GM18505 (cell line): ENCODE data around the gene PHKB.
"Not testable (repeated sequence)": the region's sequence is repeated elsewhere in the genome, so short reads cannot be mapped to it uniquely, and the experiment has no call there.

Source experiments
- ATAC-seq: cut with Tn5 transposase; IDR thresholded peaks from one replicate; pipeline ENCODE4 v1.9.1; 2021; ENCODE audit not compliant: unreplicated experiment
- POLR2A ChIP-seq: IDR thresholded peaks from 4 replicates; pipeline ENCODE4 v1.6.1; 2011; ENCODE audit warnings: borderline replicate concordance; ENCODE audit not compliant: insufficient read depth, insufficient read length; ENCODE audit errors: extremely low read depth

PHKB gene

GRCh38 chr16:47506800-47507199, 45.7 kb downstream of the PHKB start:
- no peak for ATAC-seq
- TF ChIP-seq POLR2A: no peak

DNA sequence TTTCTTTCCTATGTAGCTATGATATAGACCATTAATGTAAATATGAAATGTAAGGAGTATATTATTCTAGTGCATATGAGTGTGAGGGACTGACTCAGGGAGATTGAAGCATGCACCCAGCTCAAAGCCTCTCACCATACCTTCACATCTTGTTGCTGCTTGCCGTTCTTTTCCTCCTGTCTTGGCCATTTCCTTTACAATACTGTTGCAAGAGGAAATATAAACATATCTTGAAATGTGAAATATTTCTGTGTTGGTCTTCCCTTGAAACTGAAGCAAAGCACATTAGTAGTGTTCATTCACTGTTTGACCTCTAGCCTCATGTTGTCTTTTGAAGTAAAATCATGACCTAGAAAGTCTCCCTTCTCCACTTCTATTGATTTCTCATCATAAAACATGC, 46.6 kb downstream of the PHKB start:
- no peak for TF ChIP-seq POLR2A
- no peak for ATAC-seq

GRCh38 chr16:47511882-47512281, 50.8 kb downstream of the PHKB start:
- TF ChIP-seq POLR2A: no peak
- no peak for ATAC-seq

GRCh38 chr16:47519037-47519436, 57.9 kb downstream of the PHKB start:
- no peak for ATAC-seq
- TF ChIP-seq POLR2A: no peak

DNA sequence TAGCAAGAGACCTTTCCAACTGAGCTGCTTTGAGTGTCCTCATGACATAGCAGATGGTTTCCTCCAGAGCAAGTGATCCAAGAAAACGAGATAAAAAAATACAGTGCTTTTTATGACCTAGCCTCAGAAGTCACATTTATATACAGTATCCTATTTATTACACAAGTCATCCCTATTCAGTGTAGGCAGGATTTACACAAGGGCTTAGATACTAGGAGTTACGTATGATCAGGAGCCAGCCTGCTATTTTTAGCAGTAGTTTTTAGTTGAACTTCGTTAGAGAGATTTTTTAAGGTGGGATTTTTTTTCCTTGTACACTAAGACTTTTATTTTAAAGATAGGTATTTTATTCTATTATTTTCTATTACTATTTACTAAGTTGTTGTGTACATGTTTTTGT, 58.4 kb downstream of the PHKB start:
- TF ChIP-seq POLR2A: no peak
- ATAC-seq: no peak

- no peak for ATAC-seq
Measured at GRCh38 chr16:47519996-47520679, 59.0 kb downstream of the PHKB start.

DNA sequence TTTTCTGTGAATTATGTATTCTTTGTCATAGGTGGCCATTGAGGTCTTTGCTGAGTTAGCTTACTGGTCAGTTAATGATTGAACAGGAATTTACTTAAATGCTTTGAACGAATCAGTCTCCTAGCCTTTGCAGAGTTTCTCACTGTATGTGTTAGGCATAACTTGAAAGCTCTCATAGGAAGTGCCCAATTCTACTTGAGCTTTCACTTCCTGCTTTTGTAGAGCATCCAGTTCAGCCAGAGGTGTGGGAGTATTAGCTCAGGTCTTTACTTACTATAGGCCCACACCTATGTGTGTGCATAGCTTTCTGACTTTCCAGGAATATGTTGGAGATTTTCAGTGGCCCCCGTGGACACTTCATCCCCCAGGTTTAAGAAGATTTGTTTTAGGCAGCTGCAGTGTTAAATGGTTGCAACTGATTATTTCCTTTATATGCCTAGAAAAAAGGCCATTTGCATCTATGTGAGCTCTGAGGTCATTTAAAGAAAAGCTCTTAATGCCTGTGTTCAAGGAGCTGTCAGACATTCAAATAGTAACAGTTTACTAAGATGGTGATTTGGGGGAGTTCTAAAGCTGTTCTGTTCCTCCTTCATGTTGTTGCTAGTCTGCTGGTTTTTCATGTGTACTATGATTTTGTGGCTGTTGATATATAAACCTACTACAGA, 62.3 kb downstream of the PHKB start:
- TF ChIP-seq POLR2A: no peak
- peak; percentile 99 for ATAC-seq

More at GRCh38 chr16:47519996-47520679, 59.0 kb downstream of the PHKB start:
- no peak for TF ChIP-seq POLR2A

DNA sequence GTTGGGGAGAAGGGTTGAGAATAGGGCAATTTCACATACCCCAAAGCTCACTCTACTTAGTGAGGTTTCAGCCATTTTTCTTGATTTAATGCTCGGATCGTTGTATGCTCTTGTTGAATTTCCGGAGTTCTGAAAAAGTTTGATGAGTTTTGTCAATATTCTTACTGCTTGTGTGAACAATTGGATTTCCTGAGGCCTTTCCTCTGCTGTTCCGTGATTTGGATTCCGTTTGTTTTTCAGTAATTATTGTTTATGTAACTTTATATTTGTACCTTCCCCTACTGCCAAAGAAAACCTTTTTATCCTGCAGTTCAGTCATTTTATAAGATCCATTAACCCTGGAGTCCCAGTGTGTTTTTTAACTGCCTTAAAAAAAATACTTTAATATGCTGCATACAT, 62.9 kb downstream of the PHKB start:
- TF ChIP-seq POLR2A: no peak
- no peak for ATAC-seq

DNA sequence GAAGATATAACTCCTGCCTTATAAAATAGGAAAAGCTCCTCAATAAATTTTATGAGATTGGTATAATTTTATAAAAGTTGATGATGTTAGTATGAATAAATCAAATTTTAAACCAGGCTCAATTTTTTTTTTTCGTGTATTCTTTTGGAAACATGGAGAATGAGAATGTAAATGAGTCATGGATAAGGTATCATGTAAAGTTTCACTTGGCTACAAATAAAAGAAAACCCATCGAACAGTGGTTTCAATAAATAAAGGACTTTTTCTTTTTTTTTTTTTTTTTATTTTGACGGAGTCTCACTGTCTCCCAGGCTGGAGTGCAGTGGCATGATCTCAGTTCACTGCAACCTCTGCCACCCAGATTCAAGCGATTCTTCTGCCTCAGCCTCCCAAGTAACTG, 67.3 kb downstream of the PHKB start:
- TF ChIP-seq POLR2A: no peak
- no peak for ATAC-seq

GRCh38 chr16:47533744-47534292, 72.7 kb downstream of the PHKB start:
- TF ChIP-seq POLR2A: no peak
- no peak for ATAC-seq

DNA sequence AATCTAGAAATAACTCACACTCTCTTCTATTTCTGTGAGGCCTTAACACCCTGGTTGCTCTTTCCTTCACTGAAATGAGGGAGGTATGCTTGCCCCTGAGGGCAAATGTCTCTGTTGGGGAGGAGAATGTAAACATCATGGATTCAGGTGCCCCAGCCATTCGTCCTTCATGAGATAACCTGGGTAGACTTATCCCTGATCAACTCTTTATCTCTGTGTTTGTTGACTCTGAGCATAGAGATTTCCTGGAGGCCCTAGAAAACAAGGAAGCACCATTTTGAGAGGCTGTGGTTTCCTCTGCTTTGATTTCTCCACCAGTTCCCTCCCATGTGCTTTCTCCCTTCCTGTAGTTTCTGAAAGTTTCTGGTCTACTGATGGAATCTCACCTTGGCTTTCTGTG, 77.3 kb downstream of the PHKB start:
- no peak for ATAC-seq
- no peak for TF ChIP-seq POLR2A

- not testable (repeated sequence) for ATAC-seq
Measured at GRCh38 chr16:47539707-47540670, 78.9 kb downstream of the PHKB start.

GRCh38 chr16:47541135-47541534, 80.0 kb downstream of the PHKB start:
- not testable (repeated sequence) for ATAC-seq

DNA sequence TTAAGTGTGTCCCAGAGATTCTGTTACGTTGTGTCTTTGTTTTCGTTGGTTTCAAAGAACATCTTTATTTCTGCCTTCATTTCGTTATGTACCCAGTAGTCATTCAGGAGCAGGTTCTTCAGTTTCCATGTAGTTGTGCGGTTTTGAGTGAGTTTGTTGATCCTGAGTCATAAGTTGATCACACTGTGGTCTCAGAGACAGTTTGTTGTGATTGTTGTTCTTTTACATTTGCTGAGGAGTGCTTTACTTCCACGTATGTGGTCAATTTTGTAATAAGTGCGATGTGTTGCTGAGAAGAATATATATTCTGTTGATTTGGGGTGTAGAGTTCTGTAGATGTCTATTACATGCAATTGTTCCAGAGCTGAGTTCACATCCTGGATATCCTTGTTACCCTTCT, 83.1 kb downstream of the PHKB start:
- not testable (repeated sequence) for ATAC-seq

- not testable (repeated sequence) for ATAC-seq
Measured at GRCh38 chr16:47551185-47551584, 90.1 kb downstream of the PHKB start.

DNA sequence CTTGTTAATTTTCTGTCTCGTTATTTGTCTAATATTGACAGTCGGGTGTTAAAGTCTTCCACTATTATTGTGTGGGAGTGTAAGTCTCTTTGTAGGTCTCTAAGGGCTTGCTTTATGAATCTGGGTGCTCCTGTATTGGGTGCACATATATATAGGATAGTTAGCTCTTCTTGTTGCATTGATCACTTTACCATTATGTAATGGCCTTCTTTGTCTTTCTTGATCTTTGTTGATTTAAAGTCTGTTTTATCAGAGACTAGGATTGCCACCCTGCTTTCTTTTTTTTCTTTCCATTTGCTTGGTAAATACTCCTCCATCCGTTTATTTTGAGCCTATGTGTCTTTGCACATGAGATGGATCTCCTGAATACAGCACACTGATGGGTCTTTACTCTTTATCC, 90.6 kb downstream of the PHKB start:
- ATAC-seq: not testable (repeated sequence)
